Lung (tissue), 12 donors: Measurements from ENCODE around the gene PALM3. TPM values are rescaled to one million over a fixed set of nuclear protein-coding genes. Genes with fewer than 3 reads are reported as not detected.

Experiments used
- ATAC-seq: fragments of 200-7000 bp; cut with Tn5 transposase; one replicate; pipeline ENCODE4 v1.9.1; 2020; ENCODE audit warnings: moderate number of reproducible peaks; ENCODE audit not compliant: insufficient read depth, low FRiP score
- DNase-seq, 3 donors: peaks; one replicate each; pipeline ENCODE4 v3.0.0-alpha.2; 2013 to 2017
- H3K27ac ChIP-seq, 2 donors: one replicate each; pipeline ENCODE4 v1.5.1; 2013; ENCODE audit warnings: mild to moderate bottlenecking in 2 of 2, moderate library complexity in 2 of 2, control low read depth in 1 of 2, inconsistent platforms in 1 of 2, low read depth in 1 of 2, low read length in 1 of 2
- H3K27me3 ChIP-seq, 3 donors: one replicate each; pipeline ENCODE4 v1.5.1; 2013; ENCODE audit warnings: low read length in 2 of 3; ENCODE audit not compliant: control insufficient read depth in 3 of 3, insufficient read depth in 3 of 3
- H3K36me3 ChIP-seq, 4 donors: one replicate each; pipeline ENCODE4 v1.5.1; 2013; ENCODE audit warnings: low read length in 4 of 4, mild to moderate bottlenecking in 1 of 4, moderate library complexity in 1 of 4; ENCODE audit not compliant: control insufficient read depth in 4 of 4, insufficient read depth in 4 of 4
- H3K4me1 ChIP-seq, 5 donors: one replicate each; pipeline ENCODE4 v1.5.1; 2013; ENCODE audit warnings: low read length in 5 of 5, mild to moderate bottlenecking in 2 of 5, moderate library complexity in 1 of 5; ENCODE audit not compliant: control insufficient read depth in 5 of 5, insufficient read depth in 5 of 5
- H3K4me3 ChIP-seq: one replicate; pipeline ENCODE4 v1.5.1; 2013; ENCODE audit warnings: mild to moderate bottlenecking, control low read depth, moderate library complexity
- H3K9ac ChIP-seq, 2 donors: one replicate each; pipeline ENCODE4 v1.5.1; 2013; ENCODE audit warnings: low read length in 2 of 2, control low read depth in 1 of 2; ENCODE audit not compliant: insufficient read depth in 1 of 2
- H3K9me3 ChIP-seq, 4 donors: one replicate each; pipeline ENCODE4 v1.5.1; 2013; ENCODE audit warnings: low read length in 3 of 4, mild to moderate bottlenecking in 1 of 4, moderate library complexity in 1 of 4; ENCODE audit not compliant: control insufficient read depth in 4 of 4, insufficient read depth in 3 of 4
- CTCF ChIP-seq: IDR thresholded peaks from 2 replicates; pipeline ENCODE4 v1.5.1; 2012; ENCODE audit warnings: mild to moderate bottlenecking; ENCODE audit errors: control extremely low read depth, extremely low read depth
- WGBS, 2 donors: extraction: QIAGEN DNeasy Blood & Tissue Kit; methylation state at CpG; one replicate each; pipeline ENCODE4 v1.1.7; 2013; 5-methylcytosine and 5-hydroxymethylcytosine counted together
- polyA plus RNA-seq, 2 donors: library from polyadenylated mRNA; stranded (reverse); fragments of 200-250 nt; gene quantifications; one replicate each; pipeline ENCODE4 v1.2.1, GENCODE V29; 2013
- total RNA-seq, 2 donors: library from RNA; depleted of rRNA in 1 of 2; stranded (reverse); fragments of >200 nt in 1 of 2; gene quantifications; one replicate each; pipeline ENCODE4 v1.2.1, GENCODE V29; 2014 to 2021
- donor health status: control.
- donor health status: control.
- donor health status: Bipolar disorder and iron deficiency.
- donor health status: healthy.
- donor health status: DM: yes; HTN: yes; CAD: no.

PALM3 gene
- total and polyA plus RNA-seq, 4 donors = 0.71 to 20.6 (median 8.4) TPM

GRCh38 chr19:14103310-14103709 lies 41.4 kb upstream of the PALM3 start:
- Histone ChIP-seq H3K27me3 (no peaks in the 10 kb centered on the region), H3K4me1 (no peaks in the 10 kb centered on the region), H3K27ac (no peak overlapping the region), H3K4me3 (no peak overlapping the region), H3K9ac (no peak overlapping the region), H3K36me3 (peaks cover 9 to 38% (median 16%) of the 10 kb centered on the region in 4 donors), H3K9me3 (no peaks in the 10 kb centered on the region)
- no peak for TF ChIP-seq CTCF
- ATAC-seq = no peak
- DNase-seq = no peak
- WGBS, 2 donors = 97 to 100% methylated on average over 1 of the region's 1 CpG

- H3K27me3 ChIP-seq = no peaks in the 10 kb centered on the region
- no peak overlapping the region for H3K27ac ChIP-seq
- H3K36me3 ChIP-seq = peaks cover 10 to 42% (median 18%) of the 10 kb centered on the region in 4 donors
- H3K9me3 ChIP-seq = no peaks in the 10 kb centered on the region
- WGBS, 2 donors = 89 to 91% methylated on average over 10 of the region's 10 CpGs
- H3K4me1 ChIP-seq = no peaks in the 10 kb centered on the region
- H3K4me3 ChIP-seq = no peak overlapping the region
- no peak for ATAC-seq
- TF ChIP-seq CTCF = no peak
- DNase-seq = no peak
- no peak overlapping the region for H3K9ac ChIP-seq
Observed at GRCh38 chr19:14102756-14103155, 40.9 kb upstream of the PALM3 start.

GRCh38 chr19:14102102-14102696 lies 40.3 kb upstream of the PALM3 start:
- Histone ChIP-seq H3K9me3 (no peaks in the 10 kb centered on the region), H3K27me3 (no peaks in the 10 kb centered on the region), H3K9ac (no peak overlapping the region), H3K36me3 (peaks cover 12 to 45% (median 19%) of the 10 kb centered on the region in 4 donors), H3K4me1 (no peaks in the 10 kb centered on the region), H3K4me3 (no peak overlapping the region), H3K27ac (no peak overlapping the region)
- ATAC-seq = no peak
- 78 to 87% methylated on average over 11 of the region's 11 CpGs for WGBS, 2 donors
- no peak for TF ChIP-seq CTCF
- no peak for DNase-seq
